Measurements from ENCODE around the gene SH2D7.

DNA sequence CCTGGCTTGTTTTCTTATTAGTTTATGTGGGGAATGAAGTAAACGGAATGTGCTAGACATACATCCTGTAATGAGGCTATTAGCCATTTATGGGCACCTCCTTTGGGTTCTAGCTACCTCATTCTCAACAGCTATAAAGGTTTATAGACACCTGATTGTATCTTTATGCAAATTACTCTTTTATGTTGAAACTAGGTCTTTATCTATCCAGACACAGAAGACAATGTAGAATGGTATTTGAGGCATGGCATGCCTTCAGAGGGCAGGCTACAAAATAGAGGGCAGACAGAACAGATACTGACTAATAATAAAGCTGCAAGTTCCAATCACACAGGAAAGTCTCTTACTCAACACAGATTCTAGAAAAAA, 41.9 kb upstream of the SH2D7 start:
- TF ChIP-seq EZH2 (IDR thresholded peaks at IDR 0.05; ENCODE audit: insufficient read depth, poor library complexity, severe bottlenecking) (no peak), EZH2phosphoT487 (IDR thresholded peaks at IDR 0.05; ENCODE audit: insufficient read depth, low read depth) (no peak)

All from GM23248 (cell line).